Stimulated activated naive CD4-positive, alpha-beta T cell (primary cell): ENCODE measurements around the gene DHRS1.
A peak's percentile ranks its signal among the peaks of the same experiment; 100 is the strongest.

ENCODE experiments used
- DNase-seq, 6 experiments: peaks; one replicate each; lab custom pipeline; 2025; lab: John Stamatoyannopoulos, UW

Gene DHRS1

GRCh38 chr14:24309538-24310264 lies 10.1 kb upstream of the DHRS1 start, which contains the start of gene LTB4R2:
Gene LTB4R2, plus strand, starts transcription at chr14:24310140. Its CDS starts 525 bp downstream, at chr14:24310665.
- no peak for DNase-seq

- DNase-seq = no peak
Measured at GRCh38 chr14:24308342-24309124, 9.0 kb upstream of the DHRS1 start.

GRCh38 chr14:24307575-24308341 lies 8.2 kb upstream of the DHRS1 start, which contains the start of gene CIDEB:
Gene CIDEB, minus strand, starts transcription at chr14:24307977. Its CDS starts 119 bp downstream, at chr14:24307858.
- DNase-seq = peak; percentile 28 to 53 (median 40)

- no peak for DNase-seq
Measured at GRCh38 chr14:24307156-24307574, 7.6 kb upstream of the DHRS1 start.

GRCh38 chr14:24304019-24304387 lies 4.4 kb upstream of the DHRS1 start:
- no peak for DNase-seq

GRCh38 chr14:24300326-24300980 lies 873 bp upstream of the DHRS1 start:
- DNase-seq = no peak

- DNase-seq = no peak
Measured at GRCh38 chr14:24298892-24299254, 707 bp downstream of the DHRS1 start.

- DNase-seq = no peak
Measured at GRCh38 chr14:24297190-24297964, 2.2 kb downstream of the DHRS1 start.

- DNase-seq = peak; percentile 39 to 75 (median 62)
Measured at GRCh38 chr14:24296341-24297157, 3.0 kb downstream of the DHRS1 start.

- no peak for DNase-seq
Measured at GRCh38 chr14:24293525-24293924, 6.1 kb downstream of the DHRS1 start.

GRCh38 chr14:24292118-24292807 lies 7.3 kb downstream of the DHRS1 start:
- DNase-seq = no peak

GRCh38 chr14:24291446-24292117 lies 8.0 kb downstream of the DHRS1 start:
- no peak for DNase-seq

GRCh38 chr14:24290746-24291145 lies 8.8 kb downstream of the DHRS1 start:
- no peak for DNase-seq

- no peak for DNase-seq
Measured at GRCh38 chr14:24289649-24290280, 9.8 kb downstream of the DHRS1 start.

- no peak for DNase-seq
Measured at GRCh38 chr14:24286996-24287395, 12.6 kb downstream of the DHRS1 start.

GRCh38 chr14:24285351-24285750 lies 14.2 kb downstream of the DHRS1 start:
- DNase-seq = no peak

- no peak for DNase-seq
Measured at GRCh38 chr14:24284501-24285035, 15.0 kb downstream of the DHRS1 start.

- DNase-seq = no peak
Measured at GRCh38 chr14:24283796-24284460, 15.7 kb downstream of the DHRS1 start.
